CD8-positive, alpha-beta memory T cell (primary cell): ENCODE measurements around the gene RBPJL. TPM values are rescaled to one million over a fixed set of nuclear protein-coding genes. Genes with fewer than 3 reads are reported as not detected.

Experiments
- CTCF ChIA-PET: fragments of 350-600 bp; sonication (Branson Sonifier 250); formaldehyde crosslinking; loops from one replicate; lab custom pipeline; 2021; ENCODE audit warnings: antibody characterized with exemption; lab: Charles Lee
- POLR2A ChIA-PET: fragments of 350-600 bp; sonication (Branson Sonifier 250); formaldehyde crosslinking; loops from one replicate; lab custom pipeline; 2021; ENCODE audit warnings: antibody characterized with exemption; lab: Charles Lee
- DNase-seq, 5 donors: peaks; one replicate each; pipeline versions ENCODE4 v3.0.0 to v3.0.0-alpha.2; 2020 to 2022; ENCODE audit warnings: mixed read lengths in 1 of 5
- H3K27ac ChIP-seq: one replicate; pipeline ENCODE4 v1.7.0; 2013; ENCODE audit warnings: low read depth, mild to moderate bottlenecking, low read length, moderate library complexity
- H3K27me3 ChIP-seq: 2 replicates; pipeline ENCODE4 v1.7.0; 2013; ENCODE audit warnings: low read length, mild to moderate bottlenecking; ENCODE audit not compliant: insufficient read depth, poor library complexity, severe bottlenecking
- H3K36me3 ChIP-seq: 2 replicates; pipeline ENCODE4 v1.7.0; 2013; ENCODE audit warnings: mild to moderate bottlenecking, low read length, moderate library complexity; ENCODE audit not compliant: insufficient read depth
- H3K4me1 ChIP-seq: 2 replicates; pipeline ENCODE4 v1.7.0; 2013; ENCODE audit warnings: mild to moderate bottlenecking, low read length, moderate library complexity; ENCODE audit not compliant: insufficient read depth
- H3K4me3 ChIP-seq: 2 replicates; pipeline ENCODE4 v1.7.0; 2013; ENCODE audit warnings: mild to moderate bottlenecking, low read length
- H3K9me3 ChIP-seq: 2 replicates; pipeline ENCODE4 v1.7.0; 2013; ENCODE audit warnings: mild to moderate bottlenecking, low read length
- H3K27ac Mint-ChIP-seq, 8 donors: one replicate each; pipeline ENCODE4 v1.8.0; 2020 to 2021; ENCODE audit warnings: mixed read lengths in 8 of 8, mild to moderate bottlenecking in 6 of 8, inconsistent platforms in 3 of 8, moderate library complexity in 3 of 8
- H3K27me3 Mint-ChIP-seq, 2 donors: one replicate each; pipeline ENCODE4 v1.8.0; 2020 to 2021; ENCODE audit warnings: mixed read lengths in 2 of 2, mild to moderate bottlenecking in 1 of 2, moderate library complexity in 1 of 2
- H3K36me3 Mint-ChIP-seq, 3 donors: one replicate each; pipeline ENCODE4 v1.8.0; 2020 to 2021; ENCODE audit warnings: mixed read lengths in 3 of 3, inconsistent platforms in 1 of 3, mild to moderate bottlenecking in 1 of 3
- H3K4me1 Mint-ChIP-seq, 3 donors: one replicate each; pipeline ENCODE4 v1.8.0; 2020 to 2021; ENCODE audit warnings: mixed read lengths in 3 of 3, inconsistent platforms in 1 of 3, mild to moderate bottlenecking in 1 of 3
- H3K4me3 Mint-ChIP-seq, 7 donors: one replicate each; pipeline ENCODE4 v1.8.0; 2020 to 2021; ENCODE audit warnings: mixed read lengths in 7 of 7, mild to moderate bottlenecking in 6 of 7, moderate library complexity in 4 of 7, inconsistent platforms in 2 of 7
- H3K9me3 Mint-ChIP-seq, 5 donors: one replicate each; pipeline ENCODE4 v1.8.0; 2020 to 2022; ENCODE audit warnings: mixed read lengths in 5 of 5, mild to moderate bottlenecking in 3 of 5, moderate library complexity in 2 of 5, inconsistent platforms in 1 of 5
- polyA plus RNA-seq: library from polyadenylated mRNA; unstranded; fragments of 300-500 nt; fragmentation: Illumina TruSeq; gene quantifications from one replicate; pipeline ENCODE4 v1.2.3, GENCODE V29; 2021
- total RNA-seq, 2 experiments: library from RNA; stranded (reverse); gene quantifications; one replicate each; pipeline ENCODE4 v1.2.3, GENCODE V29; 2021

The RBPJL gene
- total and polyA plus RNA-seq, 3 experiments from 2014 or later = not detected

DNA sequence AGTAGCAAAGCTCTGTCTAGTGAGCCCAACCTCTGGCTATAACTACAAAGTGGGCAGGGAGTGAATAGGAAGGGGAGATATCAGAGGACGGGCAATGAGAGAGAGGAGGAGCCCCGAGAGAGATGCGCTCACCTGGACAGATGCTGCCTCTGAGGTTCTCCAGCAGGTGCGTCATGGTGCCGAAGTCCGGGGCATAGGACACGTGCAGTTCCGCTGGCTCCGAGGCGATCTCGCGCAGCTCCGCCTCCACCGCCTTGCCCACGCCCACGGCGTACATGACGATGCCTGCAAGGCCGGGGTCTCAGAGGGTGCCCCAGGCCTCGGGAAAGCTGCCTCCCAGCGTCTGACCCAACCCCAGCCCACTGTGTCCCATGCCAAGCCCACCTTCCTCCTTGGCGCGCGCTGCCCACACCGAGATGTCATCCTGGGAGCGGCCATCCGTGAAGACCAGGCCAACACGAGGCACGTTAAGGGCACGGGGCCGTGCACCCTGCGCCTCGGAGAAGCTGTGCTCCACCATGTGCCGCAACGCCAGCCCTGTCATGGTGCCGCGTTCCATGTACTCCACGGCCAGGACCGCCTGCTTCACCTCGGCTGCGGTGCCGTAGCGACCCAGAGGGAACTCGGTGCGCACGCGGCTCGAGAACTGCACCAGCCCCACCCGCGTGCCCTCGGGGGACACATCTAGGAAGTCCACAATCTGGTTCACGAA is 8.7 kb upstream of the RBPJL start:
- H3K36me3 Mint-ChIP-seq = no peaks in the 10 kb centered on the region
- ChIA-PET CTCF (no interaction called here), POLR2A (no interaction called here)
- Histone ChIP-seq H3K27ac (no peak overlapping the region), H3K27me3 (peaks cover 7% of the 10 kb centered on the region), H3K4me3 (no peak overlapping the region), H3K36me3 (no peaks in the 10 kb centered on the region), H3K9me3 (no peaks in the 10 kb centered on the region), H3K4me1 (peaks cover 5% of the 10 kb centered on the region)
- peaks cover 6 to 10% (median 7%) of the 10 kb centered on the region in 3 donors for H3K4me1 Mint-ChIP-seq
- H3K4me3 Mint-ChIP-seq = no peak overlapping the region
- H3K27me3 Mint-ChIP-seq = peaks cover 35 to 48% of the 10 kb centered on the region in 2 donors
- H3K9me3 Mint-ChIP-seq = no peaks in the 10 kb centered on the region
- DNase-seq = no peak
- no peak overlapping the region for H3K27ac Mint-ChIP-seq

DNA sequence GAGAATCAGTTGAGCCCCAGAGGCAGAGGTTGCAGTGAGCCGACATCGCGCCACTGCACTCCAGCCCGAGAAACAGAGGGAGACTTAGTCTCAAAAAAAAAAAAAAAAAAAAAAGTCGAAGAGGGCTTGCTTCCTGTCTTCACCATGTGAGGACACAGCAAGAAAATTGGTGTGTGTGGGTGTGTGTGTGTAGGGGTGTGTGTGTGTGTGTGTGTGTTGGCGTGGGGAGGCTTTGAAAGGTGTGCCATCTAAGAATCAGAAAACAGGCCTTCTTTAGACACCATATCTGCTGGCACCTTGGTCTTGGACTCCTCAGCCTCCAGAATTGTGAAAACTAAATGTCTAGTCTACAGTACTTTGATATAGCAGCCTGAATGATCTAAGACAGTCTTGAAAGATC is 6.9 kb upstream of the RBPJL start:
- Mint-ChIP-seq H3K4me1 (peaks cover 0 to 5% (median 3%) of the 10 kb centered on the region in 3 donors), H3K4me3 (no peak overlapping the region), H3K36me3 (no peaks in the 10 kb centered on the region), H3K27me3 (peaks cover 39 to 55% of the 10 kb centered on the region in 2 donors), H3K9me3 (no peaks in the 10 kb centered on the region), H3K27ac (no peak overlapping the region)
- DNase-seq = no peak
- no peaks in the 10 kb centered on the region for H3K4me1 ChIP-seq
- H3K4me3 ChIP-seq = no peak overlapping the region
- no peak overlapping the region for H3K27ac ChIP-seq
- H3K27me3 ChIP-seq = no peaks in the 10 kb centered on the region
- H3K9me3 ChIP-seq = no peaks in the 10 kb centered on the region
- ChIA-PET POLR2A (no interaction called here), CTCF (interaction anchor here (2.2 kb wide), 1 partner anchor 9 kb away, joined by 7 read pairs; no protein-coding TSS in a partner anchor)
- H3K36me3 ChIP-seq = no peaks in the 10 kb centered on the region

DNA sequence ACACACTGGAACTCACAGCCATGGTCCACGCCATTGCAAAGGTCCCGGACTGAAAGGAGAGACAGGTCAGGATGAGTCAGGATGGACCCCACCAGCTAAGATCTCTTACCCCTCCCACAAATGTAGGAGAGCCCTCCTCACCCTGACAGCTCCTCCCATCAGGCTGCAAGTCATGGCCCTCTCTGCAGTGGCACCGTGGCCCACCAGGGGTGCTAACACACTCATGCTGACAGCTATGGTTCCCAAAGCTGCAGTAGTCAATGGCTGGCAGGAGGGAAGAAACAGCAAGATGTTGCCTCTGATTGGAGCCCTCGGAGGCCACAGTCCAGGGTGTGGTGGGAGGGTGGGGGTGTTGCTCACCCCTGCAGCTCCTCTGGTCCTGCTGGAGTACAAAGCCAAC is 5.7 kb upstream of the RBPJL start:
- H3K27me3 ChIP-seq = no peaks in the 10 kb centered on the region
- no peak overlapping the region for H3K27ac Mint-ChIP-seq
- ChIA-PET POLR2A (no interaction called here), CTCF (interaction anchor here (1.1 to 2.2 kb wide), 4 partner anchors 8 to 136 kb away, joined by 3 to 7 read pairs (median 6); no protein-coding TSS in a partner anchor)
- H3K36me3 ChIP-seq = no peaks in the 10 kb centered on the region
- H3K27me3 Mint-ChIP-seq = peaks cover 35 to 60% of the 10 kb centered on the region in 2 donors
- no peaks in the 10 kb centered on the region for H3K4me1 ChIP-seq
- peaks cover 0 to 5% (median 5%) of the 10 kb centered on the region in 3 donors for H3K4me1 Mint-ChIP-seq
- no peaks in the 10 kb centered on the region for H3K9me3 Mint-ChIP-seq
- no peak overlapping the region for H3K4me3 Mint-ChIP-seq
- no peak overlapping the region for H3K4me3 ChIP-seq
- H3K36me3 Mint-ChIP-seq = no peaks in the 10 kb centered on the region
- no peak overlapping the region for H3K27ac ChIP-seq
- DNase-seq = no peak
- no peaks in the 10 kb centered on the region for H3K9me3 ChIP-seq

DNA sequence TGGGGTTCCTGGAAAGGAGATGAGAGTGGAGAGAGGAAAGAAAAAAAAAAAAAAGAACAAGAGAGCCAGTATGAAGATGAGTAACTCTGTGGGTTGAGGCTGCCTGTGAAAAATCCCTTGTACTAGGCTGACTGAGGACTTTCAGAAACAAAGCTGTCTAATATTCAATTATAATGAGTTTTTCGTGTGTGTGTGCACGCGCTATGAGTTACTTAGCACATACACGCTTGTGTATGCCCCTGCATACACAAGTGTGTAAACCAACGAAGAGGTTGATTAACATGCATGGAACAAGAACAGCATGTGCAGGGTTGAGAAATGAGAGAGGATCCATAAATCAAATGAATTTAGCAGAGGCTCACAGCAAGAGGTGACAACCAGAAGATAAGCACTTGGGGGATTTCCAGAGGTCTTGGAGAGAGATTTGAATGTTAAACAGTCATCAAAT is 4.8 kb upstream of the RBPJL start:
- H3K27me3 Mint-ChIP-seq = peaks cover 30 to 57% of the 10 kb centered on the region in 2 donors
- no peak for DNase-seq
- H3K4me1 ChIP-seq = no peaks in the 10 kb centered on the region
- CTCF ChIA-PET = interaction anchor here (0.9 to 2.1 kb wide), 6 partner anchors 9 to 469 kb away, joined by 3 to 7 read pairs (median 4); no protein-coding TSS in a partner anchor
- H3K27ac Mint-ChIP-seq = no peak overlapping the region
- H3K4me3 Mint-ChIP-seq = no peak overlapping the region
- H3K4me1 Mint-ChIP-seq = peaks cover 0 to 5% (median 5%) of the 10 kb centered on the region in 3 donors
- no peaks in the 10 kb centered on the region for H3K36me3 Mint-ChIP-seq
- POLR2A ChIA-PET = no interaction called here
- H3K4me3 ChIP-seq = no peak overlapping the region
- H3K27ac ChIP-seq = no peak overlapping the region
- H3K36me3 ChIP-seq = no peaks in the 10 kb centered on the region
- no peaks in the 10 kb centered on the region for H3K9me3 Mint-ChIP-seq
- H3K9me3 ChIP-seq = no peaks in the 10 kb centered on the region
- no peaks in the 10 kb centered on the region for H3K27me3 ChIP-seq

DNA sequence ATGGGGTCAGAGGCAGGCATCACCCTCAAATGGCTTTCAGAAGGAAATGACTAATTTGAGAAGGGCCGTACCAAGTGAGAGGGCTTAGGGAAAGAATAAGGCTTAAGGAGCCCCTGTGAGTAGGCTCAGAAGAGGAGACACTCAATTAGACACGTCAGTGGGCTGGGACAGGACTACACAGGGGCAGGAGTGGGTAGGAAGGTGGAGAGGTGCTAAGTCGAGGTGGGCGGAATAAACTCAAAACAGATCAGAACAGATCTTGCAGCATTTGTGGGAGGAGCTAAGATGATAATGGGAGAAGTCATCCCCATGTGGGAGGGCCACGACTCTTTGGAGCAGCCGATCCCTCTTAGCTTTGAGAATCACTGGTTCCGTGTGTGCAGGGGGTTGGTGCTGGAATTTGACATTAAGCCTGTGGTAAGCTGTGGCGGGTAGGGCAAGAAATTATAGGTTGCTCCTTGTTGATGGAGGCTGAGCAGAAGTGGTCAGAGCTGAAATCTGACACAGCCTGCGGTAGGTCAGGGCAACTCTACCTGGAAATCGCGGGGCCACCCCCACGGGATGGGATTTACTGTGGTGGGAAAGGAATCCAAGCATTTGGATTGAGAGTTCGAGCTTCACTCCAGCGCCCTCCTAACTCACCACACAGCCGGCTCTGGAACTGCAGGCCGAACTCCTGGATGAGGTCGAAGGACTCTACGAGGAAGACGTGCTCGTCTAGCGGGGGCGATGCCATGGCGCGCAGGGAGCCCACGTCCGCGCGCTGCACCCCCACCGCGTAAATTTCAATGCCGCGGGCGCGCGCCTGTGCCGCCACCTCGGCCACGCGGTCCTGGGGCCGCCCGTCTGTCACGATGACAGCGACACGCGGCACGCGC is 2.8 kb upstream of the RBPJL start:
- Histone ChIP-seq H3K4me3 (no peak overlapping the region), H3K27ac (no peak overlapping the region), H3K4me1 (no peaks in the 10 kb centered on the region), H3K36me3 (no peaks in the 10 kb centered on the region), H3K27me3 (no peaks in the 10 kb centered on the region), H3K9me3 (no peaks in the 10 kb centered on the region)
- no peak for DNase-seq
- ChIA-PET POLR2A (interaction anchor here (0.5 kb wide), 1 partner anchor 618 kb away, joined by 3 read pairs; no protein-coding TSS in a partner anchor), CTCF (interaction anchor here (2.1 to 3.3 kb wide), 2 partner anchors 11 to 70 kb away, joined by 6 to 26 read pairs; no protein-coding TSS in a partner anchor)
- Mint-ChIP-seq H3K4me3 (no peak overlapping the region), H3K9me3 (no peaks in the 10 kb centered on the region), H3K27me3 (peaks cover 31 to 58% of the 10 kb centered on the region in 2 donors), H3K4me1 (peaks cover 0 to 5% (median 5%) of the 10 kb centered on the region in 3 donors), H3K36me3 (no peaks in the 10 kb centered on the region), H3K27ac (no peak overlapping the region)

DNA sequence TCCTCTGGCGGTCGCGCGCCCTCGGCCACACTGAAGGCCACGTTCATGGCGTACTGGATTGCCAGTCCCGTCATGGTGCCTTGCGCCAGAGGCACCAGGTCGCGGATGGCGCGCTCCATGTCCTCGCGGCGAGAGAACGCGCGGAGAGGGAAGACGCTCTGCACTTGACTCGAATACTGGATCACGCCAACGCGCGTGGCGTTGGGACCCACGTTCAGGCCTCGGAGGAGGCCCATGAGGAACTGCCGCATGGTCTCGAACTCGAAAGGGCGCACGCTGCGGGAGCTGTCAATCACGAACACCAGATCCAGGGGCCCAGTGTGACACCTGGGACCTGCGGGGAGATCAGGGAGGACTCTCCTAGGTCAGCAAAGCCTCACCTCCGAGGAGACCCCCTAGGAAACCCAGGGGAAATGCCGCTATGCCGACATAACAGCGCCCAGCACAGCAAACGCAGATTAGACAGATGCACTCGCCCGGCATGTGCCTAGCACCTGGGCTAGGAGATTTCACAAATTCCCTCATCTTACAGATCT is 2.1 kb upstream of the RBPJL start:
- H3K27me3 Mint-ChIP-seq = peaks cover 32 to 58% of the 10 kb centered on the region in 2 donors

DNA sequence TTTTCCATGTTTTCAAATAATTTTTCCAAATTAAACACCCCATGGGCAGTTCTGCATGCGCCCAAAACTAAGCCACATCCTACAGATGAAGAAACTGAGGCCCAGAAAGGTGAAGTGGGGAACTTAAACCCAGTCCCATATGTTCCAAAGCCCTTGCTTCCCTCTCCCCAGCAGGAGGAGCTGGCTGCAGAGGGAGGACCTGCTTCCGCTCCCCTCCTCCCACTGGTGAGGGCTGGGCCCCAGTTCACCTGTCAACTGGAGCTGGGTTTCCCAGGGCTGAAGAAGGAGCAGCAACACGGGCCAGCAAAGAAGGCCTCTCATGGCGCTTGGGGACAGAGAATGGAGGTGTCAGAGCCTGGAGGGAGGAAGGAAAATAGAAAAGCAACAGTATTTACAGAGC is 1.4 kb upstream of the RBPJL start:
- CTCF ChIA-PET = interaction anchor here (1.0 to 3.3 kb wide), 2 partner anchors 13 to 19 kb away, joined by 3 to 26 read pairs; no protein-coding TSS in a partner anchor
- POLR2A ChIA-PET = no interaction called here
- Histone ChIP-seq H3K9me3 (no peaks in the 10 kb centered on the region), H3K27me3 (no peaks in the 10 kb centered on the region), H3K27ac (no peak overlapping the region), H3K36me3 (no peaks in the 10 kb centered on the region), H3K4me3 (no peak overlapping the region), H3K4me1 (no peaks in the 10 kb centered on the region)
- H3K27me3 Mint-ChIP-seq = peaks cover 38 to 64% of the 10 kb centered on the region in 2 donors
- H3K4me1 Mint-ChIP-seq = peaks cover 0 to 5% (median 5%) of the 10 kb centered on the region in 3 donors
- H3K36me3 Mint-ChIP-seq = no peaks in the 10 kb centered on the region
- no peaks in the 10 kb centered on the region for H3K9me3 Mint-ChIP-seq
- peak overlapping the region in 1 of 8 donors; percentile 83 for H3K27ac Mint-ChIP-seq
- DNase-seq = no peak
- H3K4me3 Mint-ChIP-seq = no peak overlapping the region

More for the DNA sequence above, 2.1 kb upstream of the RBPJL start:
- Histone ChIP-seq H3K27ac (no peak overlapping the region), H3K36me3 (no peaks in the 10 kb centered on the region), H3K4me1 (no peaks in the 10 kb centered on the region), H3K4me3 (no peak overlapping the region), H3K9me3 (no peaks in the 10 kb centered on the region), H3K27me3 (no peaks in the 10 kb centered on the region)
- CTCF ChIA-PET = interaction anchor here (3.3 kb wide), 1 partner anchor 12 kb away, joined by 26 read pairs; no protein-coding TSS in a partner anchor
- Mint-ChIP-seq H3K4me3 (no peak overlapping the region), H3K27ac (no peak overlapping the region), H3K4me1 (peaks cover 0 to 5% (median 5%) of the 10 kb centered on the region in 3 donors), H3K36me3 (no peaks in the 10 kb centered on the region), H3K9me3 (no peaks in the 10 kb centered on the region)
- DNase-seq = no peak
- POLR2A ChIA-PET = no interaction called here
